Activated CD8-positive, alpha-beta memory T cell treated with anti-CD3 and anti-CD28 coated beads for 1 hour (primary cell): ENCODE measurements around the gene PRRC2C.

ENCODE experiments used
- DNase-seq, 2 donors: peaks; one replicate each; pipeline ENCODE4 v3.0.0-alpha.2; 2020; ENCODE audit warnings: low read depth in 1 of 2; ENCODE audit errors: extremely low read depth in 1 of 2

Gene PRRC2C

GRCh38 chr1:171627020-171627419 is 141.7 kb downstream of the PRRC2C start:
- DNase-seq: no peak

GRCh38 chr1:171628225-171628624 is 142.9 kb downstream of the PRRC2C start:
- no peak for DNase-seq

GRCh38 chr1:171635661-171636060 is 150.3 kb downstream of the PRRC2C start:
- no peak for DNase-seq

GRCh38 chr1:171636141-171636540 is 150.8 kb downstream of the PRRC2C start:
- DNase-seq: no peak

GRCh38 chr1:171637928-171638576 is 152.7 kb downstream of the PRRC2C start:
- no peak for DNase-seq

- DNase-seq: no peak
Measured at GRCh38 chr1:171640225-171640624, 154.9 kb downstream of the PRRC2C start.

- DNase-seq: no peak
Measured at GRCh38 chr1:171641076-171641864, 155.9 kb downstream of the PRRC2C start.

GRCh38 chr1:171642197-171642596 is 156.9 kb downstream of the PRRC2C start:
- DNase-seq: no peak
